ENCODE results near the gene BTC. TPM values are rescaled to one million over a fixed set of nuclear protein-coding genes. Genes with fewer than 3 reads are reported as not detected.

BTC gene
- total RNA-seq, 1 donor: 0.10 TPM

GRCh38 chr4:74777531-74777930, 16.8 kb downstream of the BTC start:
- Histone ChIP-seq H3K4me1 (ENCODE audit: insufficient read depth, low read length) (no peaks in the 10 kb centered on the region), H3K27me3 (ENCODE audit: insufficient read depth, low read length) (no peaks in the 10 kb centered on the region), H3K9me3 (ENCODE audit: low read depth, low read length) (no peaks in the 10 kb centered on the region), H3K4me3 (ENCODE audit: low read length) (no peak overlapping the region)

- no peaks in the 10 kb centered on the region for H3K27me3 ChIP-seq (ENCODE audit: insufficient read depth, low read length)
- no peak overlapping the region for H3K4me3 ChIP-seq (ENCODE audit: low read length)
- no peaks in the 10 kb centered on the region for H3K4me1 ChIP-seq (ENCODE audit: insufficient read depth, low read length)
Measured at GRCh38 chr4:74772783-74773182, 21.5 kb downstream of the BTC start.

GRCh38 chr4:74772106-74772505, 22.2 kb downstream of the BTC start:
- H3K4me3 ChIP-seq (ENCODE audit: low read length): no peak overlapping the region
- H3K27me3 ChIP-seq (ENCODE audit: insufficient read depth, low read length): no peaks in the 10 kb centered on the region
- H3K4me1 ChIP-seq (ENCODE audit: insufficient read depth, low read length): no peaks in the 10 kb centered on the region
- no peaks in the 10 kb centered on the region for H3K9me3 ChIP-seq (ENCODE audit: low read depth, low read length)

More at GRCh38 chr4:74772783-74773182, 21.5 kb downstream of the BTC start:
- H3K9me3 ChIP-seq (ENCODE audit: low read depth, low read length): no peaks in the 10 kb centered on the region

- H3K27me3 ChIP-seq (ENCODE audit: insufficient read depth, low read length): no peaks in the 10 kb centered on the region
- H3K9me3 ChIP-seq (ENCODE audit: low read depth, low read length): no peaks in the 10 kb centered on the region
- no peak overlapping the region for H3K4me3 ChIP-seq (ENCODE audit: low read length)
- no peaks in the 10 kb centered on the region for H3K4me1 ChIP-seq (ENCODE audit: insufficient read depth, low read length)
Measured at GRCh38 chr4:74770226-74770910, 24.0 kb downstream of the BTC start.

GRCh38 chr4:74768857-74769525, 25.3 kb downstream of the BTC start:
- Histone ChIP-seq H3K27me3 (ENCODE audit: insufficient read depth, low read length) (no peaks in the 10 kb centered on the region), H3K4me1 (ENCODE audit: insufficient read depth, low read length) (no peaks in the 10 kb centered on the region), H3K4me3 (ENCODE audit: low read length) (no peak overlapping the region), H3K9me3 (ENCODE audit: low read depth, low read length) (no peaks in the 10 kb centered on the region)

- H3K9me3 ChIP-seq (ENCODE audit: low read depth, low read length): no peaks in the 10 kb centered on the region
- H3K4me1 ChIP-seq (ENCODE audit: insufficient read depth, low read length): no peaks in the 10 kb centered on the region
- H3K4me3 ChIP-seq (ENCODE audit: low read length): no peak overlapping the region
- no peaks in the 10 kb centered on the region for H3K27me3 ChIP-seq (ENCODE audit: insufficient read depth, low read length)
Measured at GRCh38 chr4:74764119-74764518, 30.2 kb downstream of the BTC start.

GRCh38 chr4:74758551-74759145, 35.7 kb downstream of the BTC start:
- Histone ChIP-seq H3K27me3 (ENCODE audit: insufficient read depth, low read length) (no peaks in the 10 kb centered on the region), H3K9me3 (ENCODE audit: low read depth, low read length) (no peaks in the 10 kb centered on the region), H3K4me1 (ENCODE audit: insufficient read depth, low read length) (no peaks in the 10 kb centered on the region), H3K4me3 (ENCODE audit: low read length) (no peak overlapping the region)

GRCh38 chr4:74757136-74757535, 37.2 kb downstream of the BTC start:
- H3K27me3 ChIP-seq (ENCODE audit: insufficient read depth, low read length): no peaks in the 10 kb centered on the region
- H3K4me1 ChIP-seq (ENCODE audit: insufficient read depth, low read length): no peaks in the 10 kb centered on the region
- H3K9me3 ChIP-seq (ENCODE audit: low read depth, low read length): no peaks in the 10 kb centered on the region
- no peak overlapping the region for H3K4me3 ChIP-seq (ENCODE audit: low read length)

- Histone ChIP-seq H3K4me1 (ENCODE audit: insufficient read depth, low read length) (no peaks in the 10 kb centered on the region), H3K9me3 (ENCODE audit: low read depth, low read length) (no peaks in the 10 kb centered on the region), H3K27me3 (ENCODE audit: insufficient read depth, low read length) (no peaks in the 10 kb centered on the region), H3K4me3 (ENCODE audit: low read length) (no peak overlapping the region)
Measured at GRCh38 chr4:74755486-74755885, 38.8 kb downstream of the BTC start.

GRCh38 chr4:74754218-74754617, 40.1 kb downstream of the BTC start:
- H3K4me1 ChIP-seq (ENCODE audit: insufficient read depth, low read length): no peaks in the 10 kb centered on the region
- no peaks in the 10 kb centered on the region for H3K27me3 ChIP-seq (ENCODE audit: insufficient read depth, low read length)
- H3K4me3 ChIP-seq (ENCODE audit: low read length): no peak overlapping the region
- no peaks in the 10 kb centered on the region for H3K9me3 ChIP-seq (ENCODE audit: low read depth, low read length)

GRCh38 chr4:74752798-74753197, 41.5 kb downstream of the BTC start:
- H3K4me3 ChIP-seq (ENCODE audit: low read length): no peak overlapping the region
- H3K27me3 ChIP-seq (ENCODE audit: insufficient read depth, low read length): no peaks in the 10 kb centered on the region
- H3K4me1 ChIP-seq (ENCODE audit: insufficient read depth, low read length): no peaks in the 10 kb centered on the region

GRCh38 chr4:74751856-74752255, 42.5 kb downstream of the BTC start:
- Histone ChIP-seq H3K27me3 (ENCODE audit: insufficient read depth, low read length) (no peaks in the 10 kb centered on the region), H3K4me3 (ENCODE audit: low read length) (no peak overlapping the region), H3K4me1 (ENCODE audit: insufficient read depth, low read length) (no peaks in the 10 kb centered on the region), H3K9me3 (ENCODE audit: low read depth, low read length) (no peaks in the 10 kb centered on the region)

More at GRCh38 chr4:74752798-74753197, 41.5 kb downstream of the BTC start:
- H3K9me3 ChIP-seq (ENCODE audit: low read depth, low read length): no peaks in the 10 kb centered on the region

GRCh38 chr4:74751247-74751646, 43.1 kb downstream of the BTC start:
- no peak overlapping the region for H3K4me3 ChIP-seq (ENCODE audit: low read length)
- no peaks in the 10 kb centered on the region for H3K9me3 ChIP-seq (ENCODE audit: low read depth, low read length)
- no peaks in the 10 kb centered on the region for H3K4me1 ChIP-seq (ENCODE audit: insufficient read depth, low read length)
- no peaks in the 10 kb centered on the region for H3K27me3 ChIP-seq (ENCODE audit: insufficient read depth, low read length)

GRCh38 chr4:74742185-74742584, 52.1 kb downstream of the BTC start:
- no peak overlapping the region for H3K4me3 ChIP-seq (ENCODE audit: low read length)
- H3K4me1 ChIP-seq (ENCODE audit: insufficient read depth, low read length): no peaks in the 10 kb centered on the region
- H3K27me3 ChIP-seq (ENCODE audit: insufficient read depth, low read length): no peaks in the 10 kb centered on the region
- H3K9me3 ChIP-seq (ENCODE audit: low read depth, low read length): no peaks in the 10 kb centered on the region

- no peak overlapping the region for H3K4me3 ChIP-seq (ENCODE audit: low read length)
- no peaks in the 10 kb centered on the region for H3K9me3 ChIP-seq (ENCODE audit: low read depth, low read length)
- no peaks in the 10 kb centered on the region for H3K27me3 ChIP-seq (ENCODE audit: insufficient read depth, low read length)
- H3K4me1 ChIP-seq (ENCODE audit: insufficient read depth, low read length): no peaks in the 10 kb centered on the region
Measured at GRCh38 chr4:74738464-74739143, 55.7 kb downstream of the BTC start.
